Tibial artery (tissue), 4 donors: ENCODE measurements around the gene OR6N2.

Experiments
- DNase-seq, 2 donors: peaks; one replicate each; pipeline ENCODE4 v3.0.0-alpha.2; 2019
- H3K27ac ChIP-seq, 2 donors: fragments of 200-600 bp; sonication (generic) in 1 of 2; 1 replicate in 1 of 2; 2 replicates in 1 of 2; pipeline ENCODE4 v1.5.1; 2018 to 2019; ENCODE audit warnings: mild to moderate bottlenecking in 1 of 2
- H3K27me3 ChIP-seq, 2 donors: fragments of 200-600 bp; sonication (generic) in 1 of 2; one replicate each; pipeline versions ENCODE4 v1.5.1 to v1.6.0; 2016 to 2019
- H3K36me3 ChIP-seq, 3 donors: fragments of 200-600 bp; sonication (generic) in 2 of 3; one replicate each; pipeline ENCODE4 v1.5.1; 2016 to 2019; ENCODE audit warnings: mild to moderate bottlenecking in 2 of 3
- H3K4me1 ChIP-seq, 4 donors: fragments of 200-600 bp; sonication (generic) in 2 of 4; 1 replicate in 3 of 4; 2 replicates in 1 of 4; pipeline ENCODE4 v1.5.1; 2016 to 2019
- H3K4me3 ChIP-seq, 2 donors: fragments of 200-600 bp; sonication (generic) in 1 of 2; 1 replicate in 1 of 2; 2 replicates in 1 of 2; pipeline ENCODE4 v1.5.1; 2018 to 2019; ENCODE audit warnings: mild to moderate bottlenecking in 2 of 2
- H3K9me3 ChIP-seq, 3 donors: fragments of 200-600 bp; sonication (generic) in 1 of 3; one replicate each; pipeline ENCODE4 v1.5.1; 2016 to 2019
- CTCF ChIP-seq, 2 experiments: fragments of 200-600 bp in 1 of 2; fragments of 450-650 bp in 1 of 2; IDR thresholded peaks; one replicate each; pipeline ENCODE4 v1.5.1; 2017 to 2019; ENCODE audit warnings: antibody characterized with exemption in 2 of 2, mild to moderate bottlenecking in 1 of 2, moderate library complexity in 1 of 2
- intact Hi-C: fragments of 100-400 bp; cut with DNase I; formaldehyde crosslinking; loops from one replicate; pipeline ENCODE4 v1.15.0; 2023; ENCODE audit warnings: low total_unique reads

The OR6N2 gene

GRCh38 chr1:158818560-158818959, 37.6 kb upstream of the OR6N2 start:
- Histone ChIP-seq H3K9me3 (no peaks in the 10 kb centered on the region), H3K4me3 (no peak overlapping the region), H3K27me3 (no peaks in the 10 kb centered on the region), H3K27ac (no peak overlapping the region), H3K4me1 (peaks cover 0 to 14% (median 0%) of the 10 kb centered on the region in 4 donors), H3K36me3 (no peaks in the 10 kb centered on the region)
- DNase-seq, result no peak
- intact Hi-C loops, result no loop called here
- TF ChIP-seq CTCF (IDR thresholded peaks at IDR 0.05), result no peak

- peaks cover 0 to 14% (median 0%) of the 10 kb centered on the region in 4 donors for H3K4me1 ChIP-seq
- no peak for DNase-seq
- no peaks in the 10 kb centered on the region for H3K36me3 ChIP-seq
- H3K27me3 ChIP-seq, result no peaks in the 10 kb centered on the region
- TF ChIP-seq CTCF (IDR thresholded peaks at IDR 0.05), result no peak
- intact Hi-C loops, result no loop called here
- H3K4me3 ChIP-seq, result no peak overlapping the region
- no peaks in the 10 kb centered on the region for H3K9me3 ChIP-seq
- no peak overlapping the region for H3K27ac ChIP-seq
Measured at GRCh38 chr1:158814970-158815369, 34.0 kb upstream of the OR6N2 start.

GRCh38 chr1:158813164-158813563, 32.2 kb upstream of the OR6N2 start:
- intact Hi-C loops, result no loop called here
- no peaks in the 10 kb centered on the region for H3K36me3 ChIP-seq
- no peak overlapping the region for H3K4me3 ChIP-seq
- no peak for TF ChIP-seq CTCF (IDR thresholded peaks at IDR 0.05)
- no peaks in the 10 kb centered on the region for H3K4me1 ChIP-seq
- no peak for DNase-seq
- H3K27me3 ChIP-seq, result no peaks in the 10 kb centered on the region
- no peaks in the 10 kb centered on the region for H3K9me3 ChIP-seq
- H3K27ac ChIP-seq, result no peak overlapping the region

- intact Hi-C loops, result no loop called here
- no peak for DNase-seq
- no peaks in the 10 kb centered on the region for H3K9me3 ChIP-seq
- peaks cover 0 to 1% (median 0%) of the 10 kb centered on the region in 4 donors for H3K4me1 ChIP-seq
- no peaks in the 10 kb centered on the region for H3K36me3 ChIP-seq
- no peak overlapping the region for H3K4me3 ChIP-seq
- no peaks in the 10 kb centered on the region for H3K27me3 ChIP-seq
- no peak overlapping the region for H3K27ac ChIP-seq
- no peak for TF ChIP-seq CTCF (IDR thresholded peaks at IDR 0.05)
Measured at GRCh38 chr1:158812336-158812735, 31.3 kb upstream of the OR6N2 start.

- Histone ChIP-seq H3K36me3 (no peaks in the 10 kb centered on the region), H3K27me3 (no peaks in the 10 kb centered on the region), H3K9me3 (no peaks in the 10 kb centered on the region), H3K4me1 (peaks cover 0 to 6% (median 0%) of the 10 kb centered on the region in 4 donors), H3K27ac (no peak overlapping the region), H3K4me3 (no peak overlapping the region)
- intact Hi-C loops, result no loop called here
- TF ChIP-seq CTCF (IDR thresholded peaks at IDR 0.05), result no peak
- no peak for DNase-seq
Measured at GRCh38 chr1:158810311-158810710, 29.3 kb upstream of the OR6N2 start.

- no peaks in the 10 kb centered on the region for H3K9me3 ChIP-seq
- peaks cover 0 to 6% (median 0%) of the 10 kb centered on the region in 4 donors for H3K4me1 ChIP-seq
- intact Hi-C loops, result no loop called here
- TF ChIP-seq CTCF (IDR thresholded peaks at IDR 0.05), result no peak
- H3K27ac ChIP-seq, result no peak overlapping the region
- no peaks in the 10 kb centered on the region for H3K36me3 ChIP-seq
- no peak for DNase-seq
- no peaks in the 10 kb centered on the region for H3K27me3 ChIP-seq
- no peak overlapping the region for H3K4me3 ChIP-seq
Measured at GRCh38 chr1:158809862-158810261, 28.9 kb upstream of the OR6N2 start.
